Measurements from ENCODE around the gene CSF2.
"Not testable (repeated sequence)": the region's sequence is repeated elsewhere in the genome, so short reads cannot be mapped to it uniquely, and the experiment has no call there.

The CSF2 gene

GRCh38 chr5:132114150-132115121 lies 40.8 kb downstream of the CSF2 start:
- DNase-seq, result no peak

- DNase-seq, result no peak
These were observed 41.8 kb downstream of the CSF2 start for GRCh38 chr5:132115375-132115774.

- no peak for DNase-seq
These were observed 42.5 kb downstream of the CSF2 start for GRCh38 chr5:132116072-132116471.

- DNase-seq, result peak in 2 of 3 experiments; percentile 1 to 13
These were observed 43.4 kb downstream of the CSF2 start for GRCh38 chr5:132116909-132117489.

GRCh38 chr5:132120717-132121116 lies 47.1 kb downstream of the CSF2 start:
- DNase-seq, result not testable (repeated sequence)

- DNase-seq, result not testable (repeated sequence)
These were observed 49.4 kb downstream of the CSF2 start for GRCh38 chr5:132122971-132123370.

GRCh38 chr5:132123578-132123977 lies 50.0 kb downstream of the CSF2 start:
- DNase-seq, result not testable (repeated sequence)
